GM21737 (cell line): Measurements from ENCODE around the gene PIK3R3.
A peak's percentile ranks its signal among the peaks of the same experiment; 100 is the strongest.

Experiments
- ATAC-seq: cut with Tn5 transposase; IDR thresholded peaks from one replicate; pipeline ENCODE4 v1.9.1; 2021; ENCODE audit warnings: mild to moderate bottlenecking, moderate library complexity; ENCODE audit not compliant: unreplicated experiment

Gene PIK3R3

DNA sequence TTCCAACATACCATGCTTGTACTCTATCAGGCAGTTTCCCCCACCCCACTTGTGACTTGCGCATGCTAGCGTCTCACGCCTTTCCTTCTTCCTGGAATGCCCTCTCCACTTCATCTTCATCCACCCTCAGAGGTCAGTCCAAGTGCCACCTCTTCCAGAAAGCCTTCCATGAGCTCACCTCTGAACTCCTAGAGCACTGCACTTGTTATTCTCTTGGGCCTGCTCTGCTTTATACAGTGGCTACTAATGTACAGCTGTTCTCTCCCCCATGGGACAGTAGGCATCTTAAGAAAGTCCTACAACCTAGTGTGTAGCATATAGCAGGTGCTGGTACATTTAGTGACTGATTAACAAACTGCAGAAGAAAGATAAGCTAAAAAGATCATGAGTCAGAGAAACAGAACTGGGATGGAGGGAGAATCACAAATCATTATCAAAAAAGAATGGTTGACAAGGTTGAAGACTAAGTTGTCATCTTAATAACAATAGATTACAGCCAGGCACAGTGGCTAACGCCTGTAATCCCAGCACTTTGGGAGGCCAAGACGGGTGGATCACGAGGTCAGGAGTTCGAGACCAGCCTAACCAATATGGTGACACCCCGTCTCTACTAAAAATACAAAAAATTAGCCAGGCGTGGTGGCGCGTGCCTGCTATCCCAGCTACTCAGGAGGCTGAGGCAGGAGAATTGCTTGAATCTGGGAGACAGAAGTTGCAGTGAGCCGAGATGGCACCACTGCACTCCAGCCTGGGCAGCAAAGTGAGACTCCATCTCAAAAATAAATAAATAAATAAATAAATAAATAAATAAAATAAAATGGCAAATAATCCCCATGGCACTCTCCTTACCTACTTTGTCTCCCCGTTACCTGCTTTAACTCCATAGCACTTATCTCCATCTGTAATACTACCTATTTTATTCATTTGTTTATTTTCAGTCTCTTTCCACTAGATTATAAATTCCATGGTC is 26.2 kb upstream of the PIK3R3 start:
- ATAC-seq: peak; percentile 69

DNA sequence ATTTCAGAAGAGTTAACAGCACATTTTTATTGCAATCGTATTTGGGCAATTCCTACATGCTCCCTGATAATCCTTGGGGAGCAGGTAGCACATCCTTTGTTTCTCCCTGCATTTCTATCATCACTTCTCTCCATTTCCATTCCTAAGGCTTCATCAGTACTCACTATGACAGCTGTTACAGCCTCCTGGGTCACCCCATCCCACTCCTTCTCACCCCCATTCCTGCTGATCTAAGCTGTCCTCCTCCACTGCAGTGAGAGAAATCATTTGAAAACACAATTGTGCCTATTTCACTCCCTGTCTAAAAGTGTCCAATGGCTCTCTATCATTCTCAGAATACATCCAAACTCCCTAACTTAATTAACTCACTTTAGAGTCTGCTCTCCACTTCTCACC is 25.5 kb upstream of the PIK3R3 start:
- ATAC-seq: no peak

DNA sequence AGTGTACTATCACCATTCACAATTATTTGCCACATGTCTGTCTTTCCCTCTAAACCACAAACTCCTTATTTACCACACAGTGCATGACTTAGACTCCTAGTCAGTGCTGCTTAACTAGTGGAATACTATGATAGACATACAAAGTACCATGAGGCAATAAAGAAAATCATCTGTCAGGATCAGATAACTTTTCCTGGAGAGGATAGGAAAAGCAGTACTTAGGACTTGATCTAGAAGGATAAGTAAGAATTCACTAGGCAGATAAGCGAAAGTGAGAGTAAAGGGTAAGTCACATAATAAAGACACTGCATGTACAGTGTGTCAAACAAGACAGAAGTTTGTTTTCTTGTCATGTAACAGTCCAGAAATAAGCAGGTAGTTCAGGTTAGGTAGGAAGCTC is 21.3 kb upstream of the PIK3R3 start:
- ATAC-seq: no peak

DNA sequence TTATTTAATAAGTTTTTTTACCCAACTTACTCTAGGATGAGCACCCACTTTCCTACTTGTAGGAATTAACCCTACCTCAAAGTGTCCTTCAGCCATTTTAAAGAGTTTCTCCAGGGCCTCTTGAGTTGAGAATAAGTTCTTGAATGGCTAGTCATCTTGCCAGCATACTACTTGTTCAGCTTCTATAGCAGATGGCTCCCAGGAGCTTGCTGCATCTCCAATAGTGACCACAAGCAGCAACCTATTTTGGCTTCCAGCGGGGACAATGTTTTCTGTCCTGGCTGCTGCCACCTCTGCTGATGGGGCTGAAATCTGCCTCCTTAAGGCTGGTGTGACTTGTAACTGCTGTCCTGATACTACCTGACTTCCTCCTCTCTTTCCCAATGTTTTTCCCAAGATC is 20.8 kb upstream of the PIK3R3 start:
- ATAC-seq: no peak

DNA sequence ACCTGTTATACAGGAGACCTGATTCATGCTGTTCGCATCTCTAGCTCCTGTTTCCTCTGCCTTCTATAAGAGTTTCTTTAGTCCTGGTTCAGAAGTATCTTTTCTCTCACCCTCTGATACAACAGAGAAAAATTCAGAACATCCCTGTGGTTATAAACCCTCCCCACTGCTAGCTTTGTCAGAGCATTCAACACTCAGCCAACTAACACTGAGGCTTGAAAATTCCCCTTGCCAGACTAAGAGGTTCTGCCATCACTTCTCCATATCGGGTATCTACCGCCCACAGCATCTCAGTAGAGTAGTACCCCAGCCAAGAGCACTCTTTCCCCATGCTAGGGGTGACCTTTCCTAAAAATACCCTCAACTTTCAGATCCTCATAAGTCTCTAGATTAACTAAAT is 19.6 kb upstream of the PIK3R3 start:
- ATAC-seq: no peak

DNA sequence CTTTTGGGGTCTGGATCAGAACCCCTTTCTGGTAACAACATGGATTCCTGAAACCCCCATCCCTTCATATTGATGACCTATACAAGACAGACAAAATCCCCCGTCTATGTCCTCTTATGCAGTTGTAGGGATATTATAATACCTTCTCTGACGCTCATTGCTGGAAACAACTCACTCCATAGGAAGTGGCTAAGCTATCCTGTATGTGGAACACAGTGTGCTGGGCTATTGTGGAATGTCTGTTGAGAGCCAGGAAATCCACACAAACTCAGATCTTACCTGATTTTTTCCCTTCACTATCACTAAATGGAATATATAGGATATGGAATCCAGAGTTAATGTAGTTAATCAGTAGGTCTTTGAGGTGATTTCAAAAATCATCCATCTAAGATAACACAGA is 17.7 kb upstream of the PIK3R3 start:
- no peak for ATAC-seq

DNA sequence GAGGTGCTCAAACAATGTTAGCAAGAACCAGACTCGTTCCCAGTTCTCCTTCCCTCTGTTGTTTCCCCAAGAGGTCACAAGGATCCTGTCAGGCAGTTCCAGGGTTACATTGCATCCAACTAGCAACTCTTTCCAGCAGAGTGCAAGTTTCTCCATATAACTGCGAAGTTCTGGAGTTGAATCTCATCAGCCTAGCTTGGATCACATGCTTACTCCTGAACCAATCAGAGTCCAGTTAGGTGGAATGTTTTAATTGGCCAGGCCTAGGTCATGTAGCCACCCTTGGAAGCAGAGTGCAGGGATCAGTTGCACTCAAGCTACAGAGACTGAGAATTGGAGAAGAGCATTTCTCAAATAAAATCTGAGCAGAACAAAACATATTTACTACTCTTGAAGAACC is 15.9 kb upstream of the PIK3R3 start:
- no peak for ATAC-seq

DNA sequence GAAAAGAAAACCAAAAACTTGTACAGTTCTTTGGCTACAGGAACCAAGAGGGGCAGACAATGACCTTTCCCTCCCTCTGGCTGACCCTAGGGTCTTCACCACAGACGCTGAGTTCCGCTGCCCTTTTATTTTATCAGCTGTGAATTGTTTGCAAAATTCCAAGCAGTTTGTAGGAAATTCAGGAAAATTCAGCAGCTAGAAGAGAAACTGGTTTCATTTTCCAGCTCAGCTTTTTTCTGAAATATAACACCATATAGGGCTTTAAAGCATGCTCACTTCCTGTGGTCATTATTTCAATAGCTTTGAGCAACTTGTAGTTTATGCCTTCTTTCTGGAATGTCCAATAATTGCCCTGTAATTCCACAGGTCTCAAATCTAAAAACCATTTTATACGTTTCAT is 5.5 kb upstream of the PIK3R3 start:
- no peak for ATAC-seq

DNA sequence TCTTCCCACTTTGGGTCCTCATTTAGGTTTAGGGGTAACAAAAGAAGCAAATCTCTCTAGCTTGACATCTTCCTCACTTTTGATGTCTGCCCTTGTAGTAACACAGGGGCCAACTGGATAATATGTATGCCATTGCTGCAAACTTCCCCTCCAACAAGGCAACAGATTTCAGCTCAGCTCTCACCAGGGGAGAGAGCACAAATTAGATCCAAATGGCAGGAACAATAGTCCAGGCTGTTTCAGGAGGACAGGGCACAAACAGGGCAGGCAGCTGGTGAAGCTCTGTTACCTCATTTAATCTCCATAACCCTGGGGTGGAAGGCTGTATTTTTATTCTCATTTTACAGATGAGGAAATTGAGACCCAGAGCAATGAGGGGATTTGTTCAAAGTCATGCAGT is 4.3 kb upstream of the PIK3R3 start:
- ATAC-seq: no peak

DNA sequence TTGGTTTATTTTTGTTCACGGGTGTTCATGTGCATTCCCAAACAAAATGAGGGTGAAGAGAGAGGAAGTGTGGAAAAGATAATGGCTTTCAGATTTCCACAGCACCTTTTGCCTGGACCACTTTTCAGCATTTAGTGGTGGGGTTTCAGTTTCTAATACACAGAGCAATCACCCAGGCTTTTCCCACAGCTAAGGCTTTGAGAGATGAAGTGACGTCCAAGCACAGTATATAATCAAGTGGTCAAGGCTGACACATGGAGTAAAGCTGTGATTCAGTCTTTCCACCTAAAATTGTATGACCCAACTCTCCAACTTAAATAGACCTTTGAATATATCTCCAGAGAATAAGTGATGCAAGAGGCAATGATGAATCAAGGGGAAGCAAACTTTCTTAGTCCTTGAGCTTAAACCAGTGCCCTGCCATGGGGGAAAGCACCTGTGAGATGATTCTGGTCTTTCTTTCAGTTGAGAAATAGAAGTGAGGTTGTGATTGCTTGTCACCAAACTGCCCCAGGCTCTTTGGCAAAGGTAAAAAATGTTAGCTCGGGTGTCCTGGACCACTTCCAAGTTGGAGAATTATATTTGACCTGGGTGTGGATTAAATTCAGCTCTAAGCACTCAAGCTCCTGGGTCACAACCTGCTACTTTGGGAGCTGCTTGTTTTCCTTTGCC is 2.4 kb upstream of the PIK3R3 start:
- no peak for ATAC-seq

DNA sequence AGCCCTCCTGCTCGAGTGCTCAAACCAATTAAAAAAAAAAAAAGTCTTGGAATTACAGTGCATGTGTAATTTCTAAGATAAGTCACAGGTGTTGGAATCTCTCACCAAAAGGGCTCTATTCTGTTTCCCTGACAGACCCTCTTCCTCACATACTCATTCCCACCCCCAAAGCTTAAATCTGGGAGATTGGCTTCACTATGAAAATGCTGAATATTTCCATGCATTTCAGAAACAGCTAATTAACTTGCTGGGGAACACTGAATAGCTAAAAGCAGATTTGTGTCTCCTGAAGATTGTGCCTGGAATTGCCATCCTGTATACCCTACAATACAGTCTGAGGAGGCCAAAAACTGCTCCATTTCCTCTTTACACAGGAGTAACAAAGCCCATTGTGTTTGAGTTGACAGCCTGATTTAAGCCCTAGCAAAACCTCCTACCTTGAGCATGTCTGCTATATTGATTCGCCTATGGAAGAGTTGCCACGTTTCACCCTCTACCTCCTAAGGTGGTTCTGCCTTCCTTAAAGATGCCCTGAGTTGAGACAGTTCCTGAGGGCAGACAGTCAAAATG is 1.4 kb upstream of the PIK3R3 start:
- no peak for ATAC-seq

DNA sequence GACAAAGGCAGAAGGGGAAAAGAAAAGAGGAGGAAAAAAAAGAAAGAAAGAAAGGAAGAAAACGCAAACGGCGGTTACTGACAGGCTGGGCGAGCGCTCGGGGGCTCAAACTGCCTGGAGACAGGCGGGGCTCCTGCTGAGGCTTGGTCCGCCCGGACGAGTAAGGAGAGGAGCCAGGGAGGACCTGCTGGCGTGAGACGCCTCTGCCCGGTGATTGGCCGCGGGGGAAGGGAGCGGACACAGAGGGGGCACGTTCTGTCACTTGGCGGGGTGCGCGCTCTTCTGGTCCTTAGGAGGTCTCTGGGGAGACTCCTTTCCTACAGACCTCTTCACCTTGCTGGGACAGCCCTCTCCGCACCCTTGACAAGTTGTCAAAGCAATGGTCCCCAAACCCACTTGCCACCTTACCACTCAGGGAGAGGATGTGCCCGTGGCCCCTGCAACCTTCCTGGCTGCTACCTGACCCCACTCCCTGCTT is 791 bp upstream of the PIK3R3 start:
- peak; percentile 43 for ATAC-seq

DNA sequence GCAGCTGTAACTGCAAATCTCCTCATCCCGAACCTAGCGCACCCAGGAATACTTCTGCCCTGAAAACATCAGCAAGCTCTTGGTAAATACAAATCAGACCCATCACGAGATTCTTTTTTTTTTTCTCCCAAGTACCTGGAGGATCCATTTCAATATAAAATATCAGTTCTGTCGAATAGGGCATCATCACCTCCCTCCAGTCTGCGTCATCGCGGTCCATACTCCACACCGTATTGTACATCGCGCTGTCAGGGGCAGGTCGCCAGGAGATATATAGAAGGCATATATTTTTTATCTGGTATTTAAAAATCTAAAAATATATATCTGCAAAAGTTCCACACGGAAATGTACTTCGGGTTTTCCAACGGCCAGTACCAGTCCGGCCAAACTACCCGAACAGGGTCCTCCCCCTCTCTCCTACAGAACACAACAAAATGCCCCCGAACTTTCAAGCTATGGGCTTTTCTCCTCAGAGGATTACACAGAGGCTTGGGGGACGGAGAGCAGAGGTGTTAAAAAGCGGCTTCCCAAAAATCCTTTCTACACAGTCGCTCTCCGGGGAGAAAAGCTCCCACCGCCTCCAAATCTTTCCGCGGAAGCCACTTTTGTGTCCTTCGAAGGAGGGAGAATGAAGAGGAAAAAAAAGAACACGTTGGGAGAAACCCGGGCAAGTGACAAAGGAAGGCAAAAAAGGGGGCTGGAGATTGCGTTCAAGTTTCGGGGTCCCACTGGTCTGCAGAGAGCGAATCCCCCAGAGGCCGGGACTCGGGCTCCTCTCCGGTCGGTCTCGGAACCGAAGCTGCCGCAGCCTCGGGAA is 509 bp downstream of the PIK3R3 start:
- no peak for ATAC-seq

DNA sequence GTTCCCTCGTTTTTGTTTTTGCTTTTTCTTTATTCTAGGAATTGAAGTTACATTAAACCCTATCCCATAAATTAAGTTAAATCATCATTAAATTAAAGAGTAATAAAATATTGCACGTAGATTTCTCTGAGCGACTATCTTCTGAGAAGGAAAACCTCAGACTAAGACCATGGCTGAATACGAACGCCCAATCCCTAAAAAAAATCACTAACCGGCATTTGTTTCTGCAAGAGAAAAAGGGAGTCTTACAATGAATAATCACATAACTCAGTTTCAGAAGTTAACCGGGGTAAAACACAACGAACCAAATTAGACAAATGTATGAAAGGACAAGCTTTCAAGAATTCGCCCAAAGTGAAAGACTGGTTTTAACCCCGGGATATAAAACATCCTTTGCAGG is 1.3 kb downstream of the PIK3R3 start:
- ATAC-seq: no peak

DNA sequence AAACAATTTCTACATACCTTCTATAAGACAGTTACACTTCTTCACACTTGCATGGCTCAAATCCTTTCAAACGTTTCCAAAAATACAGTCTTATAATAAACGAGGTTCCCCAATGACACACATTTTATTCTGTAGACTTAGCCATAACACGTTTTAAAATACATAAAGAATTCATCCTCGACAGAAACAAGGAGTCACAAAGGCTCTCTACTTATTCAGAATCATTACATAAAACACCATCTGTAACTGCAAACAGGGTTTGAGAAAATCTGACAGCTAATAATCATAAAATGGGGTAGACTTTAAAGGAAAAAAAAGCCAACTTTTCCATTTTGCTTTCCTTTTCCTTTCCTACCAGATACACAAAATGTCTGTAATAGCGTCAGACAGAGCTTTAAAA is 1.8 kb downstream of the PIK3R3 start:
- ATAC-seq: no peak

DNA sequence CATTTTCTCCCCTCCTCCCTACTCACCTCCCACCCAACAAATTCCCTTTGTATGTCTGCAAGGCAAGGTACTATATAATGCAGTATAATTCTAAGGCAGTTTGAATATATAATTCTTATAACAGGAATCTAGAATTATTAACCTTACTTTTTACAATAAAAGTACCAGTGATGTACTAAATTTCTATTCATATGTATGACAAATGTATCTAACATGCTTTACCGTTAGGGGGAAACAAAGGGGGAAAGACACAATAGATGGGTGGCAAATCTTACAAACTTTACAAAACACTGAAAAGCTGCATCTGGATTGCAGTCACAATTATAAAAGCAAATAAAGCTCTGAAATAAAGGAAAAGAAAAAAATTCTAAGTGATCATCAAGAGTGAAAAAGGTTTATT is 2.3 kb downstream of the PIK3R3 start:
- ATAC-seq: no peak

DNA sequence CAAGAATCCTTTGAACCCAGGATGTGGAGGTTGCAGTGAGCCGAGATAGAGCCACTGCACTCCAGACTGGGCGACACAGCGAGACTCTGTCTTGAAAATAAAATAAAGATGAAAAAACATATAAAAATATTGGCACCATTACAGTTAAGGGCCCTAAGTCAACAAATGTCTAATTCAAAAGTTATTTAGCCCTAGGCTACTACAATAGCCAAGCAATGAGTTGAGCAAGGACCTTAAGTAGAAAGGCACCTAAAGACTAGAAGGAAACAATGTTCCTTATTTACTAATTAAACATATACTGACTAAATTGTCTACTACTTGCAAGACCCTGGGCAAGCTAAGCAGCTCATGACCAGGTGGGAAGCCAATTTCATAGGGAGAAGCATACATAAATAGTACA is 4.1 kb downstream of the PIK3R3 start:
- no peak for ATAC-seq

DNA sequence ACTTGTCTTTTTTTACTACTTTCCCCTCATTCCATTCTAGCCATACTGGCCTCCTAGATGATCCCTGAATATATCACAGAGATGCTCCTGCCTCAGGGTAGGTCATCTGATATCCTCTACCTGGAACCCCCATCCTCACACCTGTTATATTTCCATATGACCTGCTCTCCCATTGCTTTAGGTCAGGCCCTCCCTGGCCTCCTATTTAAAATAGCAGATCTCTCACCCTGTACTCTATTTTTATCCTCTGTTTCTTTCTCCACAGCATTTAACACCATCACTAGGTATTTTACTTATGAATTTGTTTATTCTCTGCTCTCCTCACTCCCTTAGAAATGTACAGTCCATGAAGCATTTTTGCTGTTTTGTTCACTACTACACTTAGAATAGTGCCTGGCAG is 13.6 kb downstream of the PIK3R3 start:
- ATAC-seq: no peak

DNA sequence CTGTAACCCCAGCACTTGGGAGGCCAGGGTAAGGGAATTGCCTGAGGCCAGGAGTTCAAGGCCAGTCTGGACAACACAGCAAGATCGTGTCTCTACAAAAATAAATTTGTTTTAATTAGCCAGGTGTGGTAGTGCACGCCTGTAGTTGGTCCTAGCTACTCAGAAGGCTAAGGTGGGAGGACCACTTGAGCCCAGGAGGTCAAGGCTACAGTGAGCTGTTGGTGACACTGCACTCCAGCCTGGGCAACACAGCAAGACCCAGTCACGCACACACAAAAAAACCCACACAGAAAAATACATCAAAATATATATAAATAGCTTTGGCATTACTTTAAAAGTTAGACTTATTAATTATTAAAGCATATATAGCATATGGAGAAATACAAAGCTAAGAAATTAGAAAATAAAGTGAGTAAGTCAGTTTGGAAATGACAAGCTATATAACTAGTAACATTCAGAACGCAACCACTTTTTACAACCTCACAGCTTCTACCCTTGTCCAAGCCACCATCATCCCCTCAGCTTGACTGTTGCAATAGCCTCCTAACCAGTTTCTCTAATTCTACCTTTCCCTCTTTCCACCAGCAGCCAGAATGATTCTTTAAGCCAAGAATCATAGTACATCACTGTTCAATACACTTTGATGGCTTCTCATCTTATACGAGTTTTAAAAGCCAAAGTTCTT is 14.5 kb downstream of the PIK3R3 start:
- no peak for ATAC-seq

DNA sequence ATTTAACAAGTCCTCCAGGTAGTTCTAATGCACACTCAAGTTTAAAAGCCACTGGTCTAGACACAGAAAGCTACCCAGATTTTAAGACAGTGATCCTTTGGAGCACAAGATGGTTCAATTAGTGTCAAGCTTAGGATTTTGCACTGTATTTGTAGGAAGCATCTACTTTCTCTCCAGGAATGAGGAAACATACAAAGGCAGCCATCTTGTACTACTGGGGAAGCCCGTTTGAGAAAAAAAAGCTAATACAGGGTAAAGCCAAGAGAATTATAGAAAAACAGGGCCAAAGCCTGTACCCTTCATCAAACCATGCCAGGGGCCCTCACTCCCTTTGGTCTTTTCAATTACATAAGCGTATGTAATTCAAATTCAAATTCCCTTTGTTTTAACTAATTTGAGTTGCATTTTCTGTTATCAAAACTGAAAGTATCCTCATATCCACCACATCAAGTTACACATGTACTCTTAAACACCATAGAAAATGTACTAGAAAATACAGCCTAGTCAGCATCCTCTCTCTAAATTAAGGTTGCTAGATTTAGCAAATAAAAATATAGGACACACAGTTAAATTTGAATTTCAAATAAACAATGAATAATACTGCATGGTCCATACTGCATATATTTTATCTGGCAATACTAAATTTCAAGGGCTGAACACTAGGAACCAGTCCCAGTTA is 17.4 kb downstream of the PIK3R3 start:
- ATAC-seq: no peak
